GM19324 (cell line): ENCODE data around the gene SLC9A9.
"Not testable (repeated sequence)": the region's sequence is repeated elsewhere in the genome, so short reads cannot be mapped to it uniquely, and the experiment has no call there.

Experiments used
- ATAC-seq: cut with Tn5 transposase; IDR thresholded peaks from one replicate; pipeline ENCODE4 v1.9.1; 2021; ENCODE audit warnings: mild to moderate bottlenecking, moderate library complexity; ENCODE audit not compliant: unreplicated experiment, low FRiP score

SLC9A9 gene

DNA sequence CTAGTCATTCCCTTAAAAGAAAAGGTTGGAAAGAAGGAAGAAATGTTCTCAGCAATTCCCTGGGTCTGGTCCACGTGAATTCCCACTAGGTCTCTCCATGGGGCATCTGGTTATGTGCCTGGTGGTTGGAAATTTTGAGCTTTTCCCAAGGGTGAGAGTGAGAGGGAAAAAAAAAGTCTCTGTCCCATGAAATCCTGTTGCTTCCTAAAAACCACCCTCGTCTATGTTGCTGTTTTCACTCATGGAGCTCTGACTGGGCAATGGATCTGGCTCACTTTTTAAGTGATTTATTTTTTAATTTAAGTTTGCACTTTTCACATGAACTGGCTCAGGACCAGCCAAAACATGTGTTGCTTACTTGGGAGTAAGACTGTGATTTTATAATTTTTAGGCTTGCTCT, 538.6 kb downstream of the SLC9A9 start:
- no peak for ATAC-seq

DNA sequence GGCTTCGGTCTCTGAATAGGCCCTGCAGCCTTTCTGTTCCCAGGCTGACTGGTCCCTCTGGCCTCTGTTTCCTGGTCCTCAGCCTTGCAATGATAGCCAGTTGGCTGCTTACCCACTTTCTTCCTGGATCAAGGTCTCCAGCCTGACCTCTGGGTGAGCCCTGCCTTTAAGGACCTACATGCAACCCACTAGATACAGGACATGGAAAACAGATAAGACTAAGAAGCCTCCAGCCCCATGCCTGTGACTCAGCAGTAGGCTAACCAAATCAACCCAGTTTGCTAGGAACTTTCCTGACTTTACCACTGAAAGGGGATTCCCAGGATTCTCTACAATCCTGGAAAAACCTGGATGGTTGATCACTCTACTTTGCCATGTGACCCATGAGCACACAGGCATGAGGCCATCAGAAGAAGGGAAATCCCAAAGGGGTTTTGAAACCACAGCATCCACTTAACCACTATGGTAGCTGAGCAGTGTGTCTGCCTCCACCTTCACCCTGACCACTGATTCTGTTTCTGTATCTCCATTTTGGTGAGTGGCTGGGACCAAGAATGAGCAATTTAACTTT, 540.6 kb downstream of the SLC9A9 start:
- no peak for ATAC-seq

DNA sequence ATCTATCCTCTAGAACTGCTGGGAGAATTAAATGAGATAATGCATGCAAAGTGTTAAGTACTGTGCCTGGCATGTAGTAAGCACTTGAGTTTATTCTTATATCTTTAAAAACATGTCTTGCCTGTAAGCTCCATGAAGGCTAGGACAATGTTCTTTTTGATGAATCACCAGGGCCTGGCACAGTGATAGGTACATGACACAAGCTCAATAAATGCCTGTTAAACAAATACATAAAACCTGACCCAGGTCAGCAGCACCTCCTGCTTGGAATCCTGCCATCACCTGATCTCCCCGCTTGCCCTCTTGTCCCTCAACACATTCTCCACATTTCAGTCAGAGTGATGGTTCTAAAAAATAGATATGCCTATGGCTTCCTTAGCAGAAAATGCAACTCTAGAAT, 541.9 kb downstream of the SLC9A9 start:
- no peak for ATAC-seq

DNA sequence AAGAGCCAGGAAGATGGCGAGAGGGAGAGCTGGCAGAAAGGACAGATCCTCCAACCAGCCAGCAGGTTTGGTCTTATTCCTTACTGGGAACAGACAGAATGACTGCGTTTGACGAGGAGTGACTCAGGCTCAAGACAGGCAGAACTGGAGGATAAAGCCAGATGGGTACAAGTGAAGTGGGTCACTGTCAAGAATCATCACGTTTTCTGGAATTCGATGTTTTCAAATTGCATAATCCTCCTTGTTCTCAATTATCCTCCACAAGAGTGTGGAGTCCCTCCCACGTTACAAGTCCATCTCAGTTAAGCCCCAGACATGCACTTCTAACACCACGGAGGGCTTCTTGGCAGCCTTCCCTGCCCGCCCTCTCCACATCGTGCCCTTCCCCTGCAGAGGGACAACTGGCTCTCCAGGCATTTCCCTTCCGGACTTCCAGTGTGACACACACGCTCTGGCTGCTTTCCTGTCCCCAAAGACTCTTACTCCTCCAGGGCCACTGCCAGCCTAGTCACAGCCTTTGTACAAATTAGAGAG, 545.6 kb downstream of the SLC9A9 start:
- no peak for ATAC-seq

DNA sequence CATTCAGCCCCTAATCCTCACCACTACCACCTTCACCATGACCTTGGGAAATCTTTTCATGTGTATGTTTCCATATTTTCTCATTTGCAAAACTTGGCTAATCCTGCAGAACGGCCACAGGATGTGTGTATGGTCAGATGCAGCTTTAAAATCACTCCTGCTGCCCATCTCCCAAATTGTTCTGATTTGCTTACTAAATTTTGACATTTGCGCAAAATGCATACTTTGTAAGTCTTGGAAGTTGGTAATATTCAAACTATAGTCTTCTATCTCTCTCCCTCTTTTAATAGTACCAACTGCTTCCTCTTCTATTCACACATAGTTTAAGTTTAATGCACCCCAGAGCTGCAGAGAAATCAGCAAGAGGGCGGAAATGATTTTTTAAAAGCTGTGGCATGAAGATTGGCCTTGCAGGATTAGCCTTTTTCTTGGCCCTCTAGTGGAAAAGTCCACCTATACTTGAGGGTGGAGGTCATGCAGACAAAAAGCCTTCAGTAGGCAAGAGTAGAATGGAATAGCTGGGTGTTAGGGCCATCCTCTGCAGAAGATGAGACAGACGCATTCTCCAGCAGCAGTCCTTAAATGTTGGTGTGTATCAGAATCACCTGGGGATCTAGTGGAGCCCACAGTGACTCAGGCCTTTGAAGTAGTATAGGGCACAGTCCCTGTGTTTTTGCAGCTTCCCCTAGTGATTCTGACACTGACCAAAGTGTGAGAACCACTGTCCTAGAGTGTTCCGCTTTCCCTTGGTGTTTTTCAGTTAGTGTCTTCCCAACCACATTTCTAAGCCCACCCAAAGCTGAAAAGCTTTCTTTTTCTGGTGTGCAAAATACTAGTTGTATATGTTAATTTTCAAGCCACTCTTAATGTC, 547.0 kb downstream of the SLC9A9 start:
- no peak for ATAC-seq

DNA sequence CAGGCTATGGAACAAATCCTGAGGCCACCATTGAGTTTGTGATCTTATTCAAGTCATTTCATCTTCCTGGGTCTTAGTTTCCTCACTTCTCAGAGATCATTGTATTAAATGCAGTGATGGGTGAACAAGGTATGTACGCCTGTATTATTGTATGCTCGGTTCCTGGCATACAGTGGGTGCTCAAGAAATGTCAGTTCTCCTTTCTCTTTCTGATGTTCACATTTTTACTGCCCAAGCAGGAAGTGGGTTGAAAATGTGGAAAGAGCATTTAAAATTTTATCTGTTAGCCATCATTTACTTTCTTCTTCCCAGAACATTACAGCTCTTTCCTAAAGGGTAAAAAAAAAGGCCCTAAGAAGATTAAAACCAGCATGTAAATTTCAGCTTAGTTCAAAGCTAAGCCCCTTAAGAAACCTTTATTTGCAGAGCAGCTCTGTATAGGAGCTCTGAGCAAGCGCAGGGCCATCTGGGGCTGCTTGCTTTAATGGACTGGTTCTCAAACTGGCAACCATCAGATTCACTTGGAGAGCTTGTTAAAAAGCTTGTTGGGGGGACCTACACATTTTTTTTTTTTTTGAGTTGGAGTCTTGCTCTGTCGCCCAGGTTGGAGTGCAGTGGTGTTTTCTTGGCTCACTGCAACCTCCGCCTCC, 549.3 kb downstream of the SLC9A9 start:
- ATAC-seq: no peak

DNA sequence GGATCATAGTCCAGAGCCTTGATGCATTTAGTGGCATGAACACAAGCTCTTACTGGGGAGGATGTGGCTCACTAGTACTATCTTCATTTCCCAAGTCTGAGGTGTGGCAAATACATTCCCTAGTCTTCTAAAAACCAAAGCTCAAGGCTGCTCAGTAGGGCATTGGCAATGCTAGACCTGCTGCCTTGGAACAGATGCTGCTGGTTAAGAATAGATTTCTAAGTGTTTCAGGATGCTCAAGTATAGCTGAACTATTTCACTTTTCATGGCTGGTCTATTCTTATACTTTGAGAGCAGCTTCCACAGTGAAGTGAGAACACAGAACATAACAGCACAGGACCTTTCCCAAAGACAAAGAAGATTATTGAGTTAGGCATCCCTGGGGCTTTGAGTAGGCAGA, 549.9 kb downstream of the SLC9A9 start:
- ATAC-seq: no peak

DNA sequence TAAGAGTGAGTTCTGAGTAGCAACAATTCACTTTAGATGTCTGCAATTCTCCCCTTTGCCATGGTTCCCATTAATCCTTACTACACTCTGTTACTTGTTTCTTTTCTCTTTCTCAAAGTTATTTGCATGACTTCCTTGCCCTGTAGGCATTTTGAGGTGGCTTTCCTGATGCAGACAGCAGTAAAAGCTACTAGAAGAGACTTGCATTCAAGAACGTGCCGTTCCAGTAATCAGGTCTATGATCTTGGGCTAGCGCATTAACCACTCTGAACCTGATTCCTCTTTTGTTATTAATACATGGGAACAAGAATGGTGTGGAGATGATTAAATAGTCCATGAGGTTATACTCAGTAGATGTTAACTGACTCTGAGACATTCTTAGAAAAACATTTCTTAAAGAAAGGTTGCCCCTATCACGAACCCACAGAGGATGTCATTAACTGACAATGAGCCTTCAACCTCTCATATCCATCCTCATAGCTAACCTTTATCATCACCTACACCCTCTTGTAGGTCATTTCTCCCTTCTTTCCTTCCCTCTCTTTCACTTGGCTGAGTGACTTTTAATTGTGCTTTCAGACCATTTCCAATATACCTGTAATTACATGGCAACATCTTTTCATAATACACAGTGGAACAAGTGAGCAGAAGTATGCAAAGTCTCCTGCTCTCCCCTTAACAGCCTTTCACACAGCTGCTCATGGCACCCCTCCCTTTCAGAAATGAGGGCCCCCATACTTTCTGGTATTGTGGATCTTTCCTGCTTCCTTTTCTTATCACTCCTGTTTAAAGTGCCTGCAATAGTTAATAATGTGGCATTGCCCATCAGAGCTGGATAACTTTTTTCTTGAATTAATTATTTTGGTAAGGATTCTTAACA, 552.8 kb downstream of the SLC9A9 start:
- ATAC-seq: no peak

DNA sequence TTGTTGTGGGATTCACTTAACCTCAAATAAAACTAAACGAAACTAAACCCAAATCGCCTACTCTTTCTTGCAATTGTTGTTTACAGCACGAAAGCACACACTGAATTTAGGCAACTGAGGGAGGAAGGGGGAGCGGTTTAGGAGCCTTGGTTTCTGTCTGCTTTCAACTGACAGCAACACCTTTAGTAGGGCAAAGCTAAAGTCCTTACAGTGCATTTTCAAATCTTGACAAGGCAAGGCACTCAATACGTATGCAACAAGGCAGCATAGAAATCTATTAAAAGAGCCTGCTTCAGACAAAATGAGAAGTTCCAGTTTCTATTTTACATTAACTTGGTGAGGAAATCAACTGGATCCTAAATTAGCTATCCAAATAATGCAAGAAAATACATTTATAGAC, 554.1 kb downstream of the SLC9A9 start:
- no peak for ATAC-seq

DNA sequence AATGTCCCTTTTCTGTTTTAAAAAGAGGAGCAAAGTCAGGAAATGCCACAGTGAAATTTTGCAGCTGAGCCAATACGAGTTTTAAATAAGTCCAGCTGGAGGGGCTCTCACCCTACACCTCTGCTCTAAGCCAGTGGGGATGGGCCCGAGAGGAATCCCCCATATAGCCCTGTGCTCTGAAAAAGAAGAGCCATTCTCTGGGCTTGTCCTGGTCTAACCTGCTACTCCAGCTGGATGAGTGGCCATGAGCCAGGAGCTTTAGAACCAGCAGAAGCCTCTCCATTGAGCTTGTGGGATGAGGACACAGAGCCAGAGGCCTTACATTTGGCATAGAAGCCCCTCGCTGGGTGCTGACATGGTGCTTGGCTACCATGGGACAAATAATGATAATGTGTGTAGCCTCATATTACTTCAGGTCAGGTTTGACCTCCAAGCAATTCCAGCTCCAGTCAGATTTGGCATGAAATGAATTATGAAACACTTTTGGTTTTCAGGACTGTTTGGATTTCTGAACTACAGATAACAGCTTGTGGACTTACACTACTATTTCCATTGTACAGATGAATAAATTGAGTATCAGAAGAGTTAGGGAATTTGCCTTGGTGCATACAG, 556.3 kb downstream of the SLC9A9 start:
- no peak for ATAC-seq

DNA sequence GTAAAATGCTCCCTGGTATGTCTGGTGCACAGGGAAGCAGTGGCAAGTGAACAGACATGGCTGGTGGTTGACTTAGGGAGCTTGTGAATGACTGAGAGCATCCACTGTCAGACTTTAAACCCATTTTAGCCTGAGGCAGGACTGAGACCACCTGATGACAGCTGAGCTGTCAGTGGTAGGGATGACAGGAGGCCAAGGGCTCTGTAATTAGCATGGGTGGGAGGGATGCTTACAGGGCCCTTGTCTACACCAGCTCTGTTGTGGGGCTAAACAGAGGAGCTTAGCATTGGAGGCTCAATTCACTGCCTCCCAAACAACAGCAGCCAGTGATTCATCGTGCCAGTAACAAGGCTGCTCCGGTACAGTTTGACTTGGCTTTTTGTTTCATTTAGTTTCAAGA, 559.3 kb downstream of the SLC9A9 start:
- no peak for ATAC-seq

DNA sequence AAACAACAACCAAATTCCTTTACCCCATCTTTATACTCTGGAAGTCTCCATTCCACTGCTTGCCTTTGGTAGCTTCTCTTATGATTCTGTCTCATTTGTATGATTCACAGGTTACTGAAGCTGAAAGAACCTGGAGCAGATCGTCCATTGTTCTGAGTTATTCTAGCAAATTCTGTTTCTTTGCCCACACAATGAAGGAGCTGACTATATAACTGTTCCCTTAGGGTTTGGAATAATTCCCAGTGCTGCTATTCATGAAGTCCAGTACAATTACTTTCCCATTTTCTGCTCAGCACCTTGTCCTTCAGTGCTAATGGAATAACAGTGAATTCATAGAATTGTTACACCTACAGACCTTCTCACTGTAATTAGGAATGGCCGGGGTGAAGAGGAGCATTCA, 560.9 kb downstream of the SLC9A9 start:
- no peak for ATAC-seq

DNA sequence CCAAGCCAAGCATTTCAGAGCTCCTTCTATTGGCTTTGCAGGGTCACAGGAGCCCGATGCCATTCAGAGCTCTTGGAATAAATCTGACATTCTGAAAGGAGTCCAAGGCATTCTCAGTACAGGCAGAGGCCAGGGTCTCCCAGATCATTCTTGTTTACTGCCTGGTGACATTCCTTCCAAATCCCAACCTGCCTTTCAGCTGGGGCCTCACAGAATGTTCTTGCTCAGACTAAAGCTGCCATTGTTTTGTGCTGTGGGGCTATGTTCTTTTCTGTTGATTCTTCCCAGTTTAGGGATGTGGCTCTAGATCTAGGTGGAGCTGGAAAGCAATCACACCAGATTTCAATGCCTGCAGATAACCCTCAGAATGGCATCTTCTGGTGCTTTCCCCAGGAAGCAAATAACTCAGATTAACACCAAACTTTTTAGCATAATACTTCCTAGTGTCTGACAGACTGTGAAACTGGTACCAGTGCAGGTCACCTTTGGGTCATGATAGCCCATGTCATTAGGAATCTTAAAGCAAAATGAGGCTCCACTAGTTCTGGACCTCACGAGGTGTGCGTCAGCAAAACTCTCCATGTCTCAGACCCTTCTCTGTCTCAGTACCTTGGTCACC, 561.8 kb downstream of the SLC9A9 start:
- ATAC-seq: no peak

DNA sequence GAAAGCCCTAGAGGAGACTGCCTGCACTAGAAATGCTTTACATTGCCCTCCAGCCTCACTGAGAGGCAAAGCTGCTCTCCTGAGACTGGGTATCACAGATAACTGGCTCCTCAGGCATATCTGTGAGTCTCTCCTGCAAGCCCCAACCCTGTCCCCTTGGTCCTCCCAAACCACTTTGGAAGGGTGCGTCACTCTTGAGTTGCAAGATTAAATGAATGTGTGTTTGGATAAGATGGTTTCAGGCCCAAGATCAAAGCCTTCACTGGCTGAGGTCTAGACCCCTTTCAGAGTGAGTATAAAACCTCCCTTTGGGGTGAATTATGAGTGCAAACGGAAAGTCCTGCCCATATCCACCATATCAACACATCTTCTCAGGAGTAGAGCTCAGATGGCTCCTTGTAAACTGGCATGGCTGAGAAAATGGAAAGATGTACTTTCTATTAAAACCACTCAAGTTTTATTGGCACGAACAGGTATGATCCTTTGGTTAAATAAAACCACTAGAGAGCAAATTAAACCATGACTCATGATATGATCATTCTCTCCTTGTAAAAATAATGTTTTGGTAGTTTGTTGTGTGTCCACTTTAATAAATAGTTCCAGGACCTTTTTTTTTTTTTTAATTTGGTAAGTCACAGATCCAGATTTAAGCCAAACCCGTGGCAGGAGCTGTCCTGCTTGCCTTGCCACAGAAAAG, 564.7 kb downstream of the SLC9A9 start:
- ATAC-seq: no peak

DNA sequence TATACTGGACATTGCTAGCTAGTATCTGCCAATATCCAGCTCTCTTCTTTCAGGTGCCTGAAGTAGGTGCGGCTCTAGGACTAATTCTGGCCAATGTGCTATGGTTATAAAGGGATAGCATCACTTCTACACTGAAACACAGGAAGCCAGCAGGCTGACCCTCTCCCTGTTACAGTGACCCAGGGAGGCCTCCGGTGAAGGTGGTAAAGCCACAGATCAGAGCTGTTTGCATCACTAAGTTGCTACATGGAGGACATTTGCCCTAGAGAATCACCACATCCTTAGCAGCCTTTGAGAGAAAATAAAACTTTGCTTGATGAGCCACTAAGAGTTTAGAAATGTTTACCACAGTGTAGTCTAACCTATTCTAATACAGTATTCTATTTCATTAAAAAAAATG, 567.3 kb downstream of the SLC9A9 start:
- no peak for ATAC-seq

DNA sequence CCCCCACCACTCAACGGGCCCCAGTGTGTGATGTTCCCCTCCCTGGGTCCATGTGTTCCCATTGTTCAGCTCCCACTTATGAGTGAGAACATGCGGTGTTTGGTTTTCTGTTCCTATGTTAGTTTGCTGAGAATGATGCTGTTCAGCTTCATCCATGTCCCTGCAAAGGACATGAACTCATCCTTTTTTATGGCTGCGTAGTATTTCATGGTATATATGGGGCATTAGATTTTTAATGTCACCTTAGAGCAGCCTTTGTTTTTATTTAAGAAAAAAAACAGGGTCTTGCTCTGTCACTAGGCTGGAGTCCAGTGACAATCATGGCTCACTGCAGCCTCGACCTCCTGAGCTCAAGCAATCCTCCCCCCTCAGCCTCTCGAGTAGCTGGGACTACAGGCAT, 568.7 kb downstream of the SLC9A9 start:
- ATAC-seq: not testable (repeated sequence)

DNA sequence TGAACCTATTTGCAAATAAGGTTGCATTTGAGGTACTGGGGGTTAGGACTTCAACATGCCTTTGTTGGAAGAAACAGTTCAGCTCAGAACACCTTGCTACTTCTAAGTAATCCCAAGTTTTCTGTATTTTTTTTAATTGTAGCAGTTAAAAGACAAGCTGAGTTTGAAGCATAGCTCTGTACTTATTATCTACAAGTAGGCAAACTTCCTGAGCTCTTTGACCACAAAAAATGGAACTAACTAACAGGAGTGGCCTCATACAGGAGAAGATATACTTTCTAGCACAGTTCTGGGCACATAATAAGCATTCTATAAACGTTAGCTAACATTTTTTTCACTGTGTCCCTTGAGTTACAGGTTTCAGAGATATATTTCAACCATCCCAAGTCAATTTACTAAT, 569.5 kb downstream of the SLC9A9 start:
- no peak for ATAC-seq

DNA sequence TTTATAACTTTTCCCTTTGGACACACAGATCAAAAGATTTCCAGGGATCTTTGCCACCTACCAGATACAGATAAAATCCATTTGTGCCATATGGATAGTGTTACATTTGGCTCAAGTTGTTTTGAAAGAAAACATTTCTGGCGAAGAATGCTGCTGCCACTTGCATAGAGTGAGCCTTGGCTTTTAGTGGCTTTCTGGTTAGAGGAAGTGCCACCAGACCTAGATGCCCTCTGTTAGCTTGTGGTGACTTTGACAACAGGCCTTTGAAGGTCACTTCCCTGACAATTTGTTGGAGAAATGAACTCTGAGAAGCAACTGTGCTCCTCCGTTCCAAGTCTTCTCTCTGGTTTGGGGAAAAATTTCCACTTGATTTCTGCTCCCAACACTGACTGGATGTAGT, 570.7 kb downstream of the SLC9A9 start:
- no peak for ATAC-seq

DNA sequence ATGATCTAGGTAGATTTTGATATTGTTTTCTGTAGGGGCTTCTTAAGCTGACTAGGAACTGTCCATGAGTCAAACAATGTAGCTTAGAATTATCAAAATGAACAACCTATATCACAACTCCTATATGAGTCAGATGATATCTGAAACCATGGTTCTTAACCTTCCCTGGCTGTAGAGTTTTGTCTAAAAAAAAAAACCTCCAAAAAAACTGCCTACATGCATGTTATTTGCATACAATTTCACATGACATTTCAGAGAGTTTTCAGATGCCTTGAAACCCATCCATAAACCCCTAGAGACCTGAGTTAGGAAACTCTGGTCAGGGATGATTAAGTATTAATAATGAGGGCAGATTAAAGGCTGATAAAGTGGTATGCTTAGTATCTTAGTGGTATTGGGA, 571.7 kb downstream of the SLC9A9 start:
- ATAC-seq: no peak
